ENCODE results near the gene EEPD1.

- TF ChIP-seq CTCF (IDR thresholded peaks at IDR 0.05) (no peak), POLR2A (IDR thresholded peaks at IDR 0.05) (no peak), EP300 (IDR thresholded peaks at IDR 0.05) (no peak)
Measured at GRCh38 chr7:36180121-36180520, 27.1 kb downstream of the EEPD1 start.
